K562 (cell line): ENCODE data around the gene HPD.

Source experiments
- ARID2 ChIP-seq: fragments of 450-650 bp; IDR thresholded peaks from 2 replicates; pipeline ENCODE4 v1.6.1; 2017; ENCODE audit warnings: antibody characterized with exemption, mild to moderate bottlenecking
- CBX5 ChIP-seq: IDR thresholded peaks from 2 replicates; pipeline ENCODE4 v1.6.1; 2014; ENCODE audit warnings: low read depth, borderline replicate concordance
- CTCF ChIP-seq, 3 experiments: IDR thresholded peaks in 2 of 3; conservative IDR thresholded peaks in 1 of 3; 2 replicates each; pipeline ENCODE4 v1.5.1; 2011 to 2012; ENCODE audit warnings: low read length in 3 of 3, mild to moderate bottlenecking in 3 of 3, control low read depth in 2 of 3, improper control_type of control experiment in 1 of 3, inconsistent platforms in 1 of 3, low read depth in 1 of 3, mixed read lengths in 1 of 3, moderate library complexity in 1 of 3; ENCODE audit not compliant: insufficient read depth in 2 of 3
- EHMT2 ChIP-seq: fragments of 450-650 bp; IDR thresholded peaks from 2 replicates; pipeline ENCODE4 v1.6.1; 2018; ENCODE audit warnings: antibody characterized with exemption
- HES1 ChIP-seq: fragments of 450-650 bp; IDR thresholded peaks from 2 replicates; pipeline ENCODE4 v1.6.1; 2016; ENCODE audit warnings: low read depth, mild to moderate bottlenecking, moderate library complexity
- IRF1 ChIP-seq: sonication (generic); formaldehyde crosslinking; IDR thresholded peaks from 2 replicates; pipeline ENCODE4 v1.8.0; 2022; ENCODE audit warnings: missing genetic modification reagents, mild to moderate bottlenecking, borderline replicate concordance
- MNT ChIP-seq, 2 experiments: fragments of 450-650 bp; conservative IDR thresholded peaks; 2 replicates each; pipeline ENCODE4 v1.6.1; 2017; ENCODE audit warnings: mild to moderate bottlenecking in 2 of 2, moderate library complexity in 2 of 2
- MYNN ChIP-seq, 2 experiments: sonication (generic); formaldehyde crosslinking in 1 of 2; IDR thresholded peaks; 2 replicates each; pipeline versions ENCODE4 v1.5.0 to v1.6.1; 2016 to 2020; ENCODE audit warnings: antibody characterized with exemption in 1 of 2, missing genetic modification reagents in 1 of 2
- NR3C1 ChIP-seq: sonication (generic); formaldehyde crosslinking; IDR thresholded peaks from 2 replicates; pipeline ENCODE4 v1.8.1; 2022; ENCODE audit warnings: missing genetic modification reagents
- RNF2 ChIP-seq: sonication (generic); IDR thresholded peaks from 2 replicates; pipeline ENCODE4 v1.6.1; 2016
- SNAPC5 ChIP-seq: fragments of 250-450 bp; sonication (Bioruptor Pico); IDR thresholded peaks from 2 replicates; pipeline ENCODE4 v1.8.0; 2021; ENCODE audit warnings: moderate library complexity, mild to moderate bottlenecking, inconsistent platforms
- ZNF766 ChIP-seq: fragments of 200-800 bp; sonication (Bioruptor generic); conservative IDR thresholded peaks from 2 replicates; pipeline ENCODE4 v1.6.1; 2016; ENCODE audit warnings: missing genetic modification characterization, missing compliant biosample characterization

- TF ChIP-seq CTCF (IDR thresholded peaks at IDR 0.05 in 2 of 3, conservative IDR thresholded peaks at IDR 0.05 in 1 of 3; ENCODE audit: insufficient read depth in 2 of 3, low read depth in 1 of 3, low read length in 3 of 3) (peak in 1 of 3 experiments; percentile 23; a peak in 1 of 6 replicates), EHMT2 (no peak), HES1 (no peak), SNAPC5 (CRISPR knock-in tag) (no peak), CBX5 (no peak), RNF2 (no peak), NR3C1 (CRISPR knock-in tag) (no peak), MYNN (IDR thresholded peaks at IDR 0.05) (no peak), MYNN (CRISPR knock-in tag; IDR thresholded peaks at IDR 0.05) (no peak), IRF1 (CRISPR knock-in tag) (no peak), ZNF766 (CRISPR knock-in tag) (no peak), MNT (conservative IDR thresholded peaks at IDR 0.05) (no peak; a peak in 1 of 4 replicates), ARID2 (no peak)
These were observed 46.3 kb downstream of the HPD start for GRCh38 chr12:121812320-121812871.
